ENCODE measurements around the gene FREM2. TPM values are rescaled to one million over a fixed set of nuclear protein-coding genes. Genes with fewer than 3 reads are reported as not detected.
A peak's percentile ranks its signal among the peaks of the same experiment; 100 is the strongest.

FREM2 gene
- total and polyA plus RNA-seq, 2 experiments from 2014 or later = 2.4 to 29.8 TPM

DNA sequence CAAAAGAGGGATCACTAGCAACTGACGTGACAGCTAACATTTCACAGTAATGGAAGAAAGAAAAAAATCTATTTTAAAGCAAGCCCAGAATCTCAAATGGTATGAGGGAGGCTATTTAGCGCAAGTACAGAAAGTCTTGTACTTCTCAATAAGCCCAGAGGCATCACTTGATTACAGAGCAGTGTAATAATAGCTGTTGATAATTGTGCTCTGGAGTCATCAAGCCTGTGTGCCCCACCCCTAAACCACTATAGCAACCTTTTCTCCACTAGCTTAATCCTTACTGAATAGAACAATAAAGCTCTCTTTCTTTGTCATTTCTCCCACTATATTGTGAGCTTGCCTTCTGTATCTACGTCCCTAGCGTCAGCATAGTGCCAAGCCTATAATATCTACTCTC lies 56.6 kb downstream of the FREM2 start (continued):
- TF ChIP-seq, protein P1, sequence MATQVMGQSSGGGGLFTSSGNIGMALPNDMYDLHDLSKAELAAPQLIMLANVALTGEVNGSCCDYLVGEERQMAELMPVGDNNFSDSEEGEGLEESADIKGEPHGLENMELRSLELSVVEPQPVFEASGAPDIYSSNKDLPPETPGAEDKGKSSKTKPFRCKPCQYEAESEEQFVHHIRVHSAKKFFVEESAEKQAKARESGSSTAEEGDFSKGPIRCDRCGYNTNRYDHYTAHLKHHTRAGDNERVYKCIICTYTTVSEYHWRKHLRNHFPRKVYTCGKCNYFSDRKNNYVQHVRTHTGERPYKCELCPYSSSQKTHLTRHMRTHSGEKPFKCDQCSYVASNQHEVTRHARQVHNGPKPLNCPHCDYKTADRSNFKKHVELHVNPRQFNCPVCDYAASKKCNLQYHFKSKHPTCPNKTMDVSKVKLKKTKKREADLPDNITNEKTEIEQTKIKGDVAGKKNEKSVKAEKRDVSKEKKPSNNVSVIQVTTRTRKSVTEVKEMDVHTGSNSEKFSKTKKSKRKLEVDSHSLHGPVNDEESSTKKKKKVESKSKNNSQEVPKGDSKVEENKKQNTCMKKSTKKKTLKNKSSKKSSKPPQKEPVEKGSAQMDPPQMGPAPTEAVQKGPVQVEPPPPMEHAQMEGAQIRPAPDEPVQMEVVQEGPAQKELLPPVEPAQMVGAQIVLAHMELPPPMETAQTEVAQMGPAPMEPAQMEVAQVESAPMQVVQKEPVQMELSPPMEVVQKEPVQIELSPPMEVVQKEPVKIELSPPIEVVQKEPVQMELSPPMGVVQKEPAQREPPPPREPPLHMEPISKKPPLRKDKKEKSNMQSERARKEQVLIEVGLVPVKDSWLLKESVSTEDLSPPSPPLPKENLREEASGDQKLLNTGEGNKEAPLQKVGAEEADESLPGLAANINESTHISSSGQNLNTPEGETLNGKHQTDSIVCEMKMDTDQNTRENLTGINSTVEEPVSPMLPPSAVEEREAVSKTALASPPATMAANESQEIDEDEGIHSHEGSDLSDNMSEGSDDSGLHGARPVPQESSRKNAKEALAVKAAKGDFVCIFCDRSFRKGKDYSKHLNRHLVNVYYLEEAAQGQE (IDR thresholded peaks at IDR 0.05; ENCODE audit: unreplicated experiment) = no peak
- TF ChIP-seq EZH2phosphoT487 (IDR thresholded peaks at IDR 0.05; ENCODE audit: unreplicated experiment) = no peak

DNA sequence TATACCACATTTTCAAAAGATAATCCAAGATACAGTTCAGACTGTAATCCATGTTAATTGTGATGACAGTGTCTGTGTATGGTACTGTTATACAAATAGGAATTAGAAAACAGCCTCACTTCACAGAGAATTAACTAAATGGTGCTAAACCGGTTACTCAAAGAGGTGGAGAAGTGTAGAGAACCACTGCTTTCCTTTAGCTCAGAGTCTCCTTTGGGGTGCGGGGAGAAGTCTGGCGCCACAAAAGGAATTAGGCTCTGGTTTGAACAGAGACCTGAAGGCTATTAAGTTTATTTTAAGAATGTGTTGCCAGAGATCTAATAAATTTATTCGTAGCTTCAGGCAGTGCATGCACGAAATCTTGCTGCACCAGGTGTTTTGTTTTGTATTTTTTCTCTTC lies 65.8 kb downstream of the FREM2 start:
- no peaks in the 10 kb centered on the region for H3K36me3 ChIP-seq (ENCODE audit: insufficient read depth)
- no peak overlapping the region for H3K27ac ChIP-seq (ENCODE audit: low read depth)
- no peaks in the 10 kb centered on the region for H3K27me3 ChIP-seq (ENCODE audit: insufficient read depth)
- peaks cover 5% of the 10 kb centered on the region for H3K27me3 Mint-ChIP-seq (ENCODE audit: insufficient read depth, low read depth, poor library complexity)
- no peaks in the 10 kb centered on the region for H3K79me2 ChIP-seq (replicated peaks; ENCODE audit: insufficient read depth)
- DNase-seq (ENCODE audit: low spot score) (no peak), ATAC-seq (peak; percentile 30; the same call in 2 of the 3 replicates)
- H3K4me1 Mint-ChIP-seq = peaks cover 55% of the 10 kb centered on the region
- H2AFZ ChIP-seq = no peak overlapping the region
- no peak overlapping the region; the same call in 2 of the 3 replicates for H3K4me3 Mint-ChIP-seq
- H4K20me1 ChIP-seq (replicated peaks; ENCODE audit: insufficient read depth) = no peaks in the 10 kb centered on the region
- H3K4me3 ChIP-seq = no peak overlapping the region
- H3K4me1 ChIP-seq (ENCODE audit: insufficient read depth) = peaks cover 13% of the 10 kb centered on the region
- no peak overlapping the region for H3K4me2 ChIP-seq
- peak overlapping the region; percentile 57; the same call in 1 of the 2 replicates for H3K27ac Mint-ChIP-seq
- no peaks in the 10 kb centered on the region for H3K9me2 ChIP-seq (ENCODE audit: insufficient read depth)
- H3F3A ChIP-seq (replicated peaks; ENCODE audit: low read depth) = no peaks in the 10 kb centered on the region
- no peaks in the 10 kb centered on the region for H3K9me3 Mint-ChIP-seq
- H3K36me3 Mint-ChIP-seq (ENCODE audit: low read depth) = no peaks in the 10 kb centered on the region
- TF ChIP-seq POLR2AphosphoS5 (IDR thresholded peaks at IDR 0.05; ENCODE audit: low read depth) (no peak), STAT1 (IDR thresholded peaks at IDR 0.05; ENCODE audit: unreplicated experiment) (no peak), JUNB (IDR thresholded peaks at IDR 0.05; ENCODE audit: unreplicated experiment) (no peak), NANOG (IDR thresholded peaks at IDR 0.05; ENCODE audit: borderline replicate concordance) (no peak), ZNF114 (CRISPR knock-in tag; IDR thresholded peaks at IDR 0.05) (no peak), EZH2 (IDR thresholded peaks at IDR 0.05; ENCODE audit: low read depth, unreplicated experiment) (no peak)
- TF ChIP-seq, protein P1 (IDR thresholded peaks at IDR 0.05; ENCODE audit: unreplicated experiment) = no peak
- TF ChIP-seq, protein P2, sequence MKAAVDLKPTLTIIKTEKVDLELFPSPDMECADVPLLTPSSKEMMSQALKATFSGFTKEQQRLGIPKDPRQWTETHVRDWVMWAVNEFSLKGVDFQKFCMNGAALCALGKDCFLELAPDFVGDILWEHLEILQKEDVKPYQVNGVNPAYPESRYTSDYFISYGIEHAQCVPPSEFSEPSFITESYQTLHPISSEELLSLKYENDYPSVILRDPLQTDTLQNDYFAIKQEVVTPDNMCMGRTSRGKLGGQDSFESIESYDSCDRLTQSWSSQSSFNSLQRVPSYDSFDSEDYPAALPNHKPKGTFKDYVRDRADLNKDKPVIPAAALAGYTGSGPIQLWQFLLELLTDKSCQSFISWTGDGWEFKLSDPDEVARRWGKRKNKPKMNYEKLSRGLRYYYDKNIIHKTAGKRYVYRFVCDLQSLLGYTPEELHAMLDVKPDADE (IDR thresholded peaks at IDR 0.05) = no peak
- TF ChIP-seq, protein P3, sequence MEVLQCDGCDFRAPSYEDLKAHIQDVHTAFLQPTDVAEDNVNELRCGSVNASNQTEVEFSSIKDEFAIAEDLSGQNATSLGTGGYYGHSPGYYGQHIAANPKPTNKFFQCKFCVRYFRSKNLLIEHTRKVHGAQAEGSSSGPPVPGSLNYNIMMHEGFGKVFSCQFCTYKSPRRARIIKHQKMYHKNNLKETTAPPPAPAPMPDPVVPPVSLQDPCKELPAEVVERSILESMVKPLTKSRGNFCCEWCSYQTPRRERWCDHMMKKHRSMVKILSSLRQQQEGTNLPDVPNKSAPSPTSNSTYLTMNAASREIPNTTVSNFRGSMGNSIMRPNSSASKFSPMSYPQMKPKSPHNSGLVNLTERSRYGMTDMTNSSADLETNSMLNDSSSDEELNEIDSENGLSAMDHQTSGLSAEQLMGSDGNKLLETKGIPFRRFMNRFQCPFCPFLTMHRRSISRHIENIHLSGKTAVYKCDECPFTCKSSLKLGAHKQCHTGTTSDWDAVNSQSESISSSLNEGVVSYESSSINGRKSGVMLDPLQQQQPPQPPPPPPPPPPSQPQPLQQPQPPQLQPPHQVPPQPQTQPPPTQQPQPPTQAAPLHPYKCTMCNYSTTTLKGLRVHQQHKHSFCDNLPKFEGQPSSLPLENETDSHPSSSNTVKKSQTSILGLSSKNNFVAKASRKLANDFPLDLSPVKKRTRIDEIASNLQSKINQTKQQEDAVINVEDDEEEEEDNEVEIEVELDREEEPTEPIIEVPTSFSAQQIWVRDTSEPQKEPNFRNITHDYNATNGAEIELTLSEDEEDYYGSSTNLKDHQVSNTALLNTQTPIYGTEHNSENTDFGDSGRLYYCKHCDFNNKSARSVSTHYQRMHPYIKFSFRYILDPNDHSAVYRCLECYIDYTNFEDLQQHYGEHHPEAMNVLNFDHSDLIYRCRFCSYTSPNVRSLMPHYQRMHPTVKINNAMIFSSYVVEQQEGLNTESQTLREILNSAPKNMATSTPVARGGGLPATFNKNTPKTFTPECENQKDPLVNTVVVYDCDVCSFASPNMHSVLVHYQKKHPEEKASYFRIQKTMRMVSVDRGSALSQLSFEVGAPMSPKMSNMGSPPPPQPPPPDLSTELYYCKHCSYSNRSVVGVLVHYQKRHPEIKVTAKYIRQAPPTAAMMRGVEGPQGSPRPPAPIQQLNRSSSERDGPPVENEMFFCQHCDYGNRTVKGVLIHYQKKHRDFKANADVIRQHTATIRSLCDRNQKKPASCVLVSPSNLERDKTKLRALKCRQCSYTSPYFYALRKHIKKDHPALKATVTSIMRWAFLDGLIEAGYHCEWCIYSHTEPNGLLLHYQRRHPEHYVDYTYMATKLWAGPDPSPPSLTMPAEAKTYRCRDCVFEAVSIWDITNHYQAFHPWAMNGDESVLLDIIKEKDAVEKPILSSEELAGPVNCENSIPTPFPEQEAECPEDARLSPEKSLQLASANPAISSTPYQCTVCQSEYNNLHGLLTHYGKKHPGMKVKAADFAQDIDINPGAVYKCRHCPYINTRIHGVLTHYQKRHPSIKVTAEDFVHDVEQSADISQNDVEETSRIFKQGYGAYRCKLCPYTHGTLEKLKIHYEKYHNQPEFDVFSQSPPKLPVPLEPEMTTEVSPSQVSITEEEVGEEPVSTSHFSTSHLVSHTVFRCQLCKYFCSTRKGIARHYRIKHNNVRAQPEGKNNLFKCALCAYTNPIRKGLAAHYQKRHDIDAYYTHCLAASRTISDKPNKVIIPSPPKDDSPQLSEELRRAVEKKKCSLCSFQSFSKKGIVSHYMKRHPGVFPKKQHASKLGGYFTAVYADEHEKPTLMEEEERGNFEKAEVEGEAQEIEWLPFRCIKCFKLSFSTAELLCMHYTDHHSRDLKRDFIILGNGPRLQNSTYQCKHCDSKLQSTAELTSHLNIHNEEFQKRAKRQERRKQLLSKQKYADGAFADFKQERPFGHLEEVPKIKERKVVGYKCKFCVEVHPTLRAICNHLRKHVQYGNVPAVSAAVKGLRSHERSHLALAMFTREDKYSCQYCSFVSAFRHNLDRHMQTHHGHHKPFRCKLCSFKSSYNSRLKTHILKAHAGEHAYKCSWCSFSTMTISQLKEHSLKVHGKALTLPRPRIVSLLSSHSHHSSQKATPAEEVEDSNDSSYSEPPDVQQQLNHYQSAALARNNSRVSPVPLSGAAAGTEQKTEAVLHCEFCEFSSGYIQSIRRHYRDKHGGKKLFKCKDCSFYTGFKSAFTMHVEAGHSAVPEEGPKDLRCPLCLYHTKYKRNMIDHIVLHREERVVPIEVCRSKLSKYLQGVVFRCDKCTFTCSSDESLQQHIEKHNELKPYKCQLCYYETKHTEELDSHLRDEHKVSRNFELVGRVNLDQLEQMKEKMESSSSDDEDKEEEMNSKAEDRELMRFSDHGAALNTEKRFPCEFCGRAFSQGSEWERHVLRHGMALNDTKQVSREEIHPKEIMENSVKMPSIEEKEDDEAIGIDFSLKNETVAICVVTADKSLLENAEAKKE (CRISPR knock-in tag; IDR thresholded peaks at IDR 0.05) = no peak

Data from GM23338 (cell line).